ENCODE results near the gene DTWD1.
A peak's percentile ranks its signal among the peaks of the same experiment; 100 is the strongest.
"Not testable (repeated sequence)": the region's sequence is repeated elsewhere in the genome, so short reads cannot be mapped to it uniquely, and the experiment has no call there.

The DTWD1 gene

GRCh38 chr15:49620658-49621368 is at the start of gene DTWD1, which contains the start of gene FAM227B:
Gene DTWD1, plus strand, starts transcription at chr15:49621048. Its CDS starts 4,120 bp downstream, at chr15:49625168.
Gene FAM227B, minus strand, starts transcription at chr15:49620818. Its CDS starts 5,647 bp downstream, at chr15:49615171.
- peak; percentile 96 for DNase-seq (ENCODE audit: low read depth)
- no peak for TF ChIP-seq CTCF (IDR thresholded peaks at IDR 0.05; ENCODE audit: low read depth, low read length, missing control alignments)
- in situ Hi-C loops (cut with HindIII; ENCODE audit: low sequenced_read_pairs) = no loop called here
- peak within 1 kb of the TSS; percentile 62 for H3K4me3 ChIP-seq (ENCODE audit: low read depth, low read length)

GRCh38 chr15:49573421-49573820 is 47.4 kb upstream of the DTWD1 start:
- in situ Hi-C loops (cut with HindIII; ENCODE audit: low sequenced_read_pairs) = no loop called here
- TF ChIP-seq CTCF (IDR thresholded peaks at IDR 0.05; ENCODE audit: low read depth, low read length, missing control alignments) = no peak
- DNase-seq (ENCODE audit: low read depth) = no peak
- H3K4me3 ChIP-seq (ENCODE audit: low read depth, low read length) = no peak overlapping the region

- no peak for TF ChIP-seq CTCF (IDR thresholded peaks at IDR 0.05; ENCODE audit: low read depth, low read length, missing control alignments)
- in situ Hi-C loops (cut with HindIII; ENCODE audit: low sequenced_read_pairs) = no loop called here
- no peak overlapping the region for H3K4me3 ChIP-seq (ENCODE audit: low read depth, low read length)
- no peak for DNase-seq (ENCODE audit: low read depth)
Observed at GRCh38 chr15:49589030-49589429, 31.8 kb upstream of the DTWD1 start.

GRCh38 chr15:49592829-49593316 is 28.0 kb upstream of the DTWD1 start:
- in situ Hi-C loops (cut with HindIII; ENCODE audit: low sequenced_read_pairs); DNase-seq (ENCODE audit: low read depth); H3K4me3 ChIP-seq (ENCODE audit: low read depth, low read length): not testable (repeated sequence)

- DNase-seq (ENCODE audit: low read depth) = no peak
- no peak overlapping the region for H3K4me3 ChIP-seq (ENCODE audit: low read depth, low read length)
- TF ChIP-seq CTCF (IDR thresholded peaks at IDR 0.05; ENCODE audit: low read depth, low read length, missing control alignments) = no peak
- in situ Hi-C loops (cut with HindIII; ENCODE audit: low sequenced_read_pairs) = no loop called here
Observed at GRCh38 chr15:49604625-49605409, 16.0 kb upstream of the DTWD1 start.

- in situ Hi-C loops (cut with HindIII; ENCODE audit: low sequenced_read_pairs) = no loop called here
- TF ChIP-seq CTCF (IDR thresholded peaks at IDR 0.05; ENCODE audit: low read depth, low read length, missing control alignments) = no peak
- H3K4me3 ChIP-seq (ENCODE audit: low read depth, low read length) = no peak overlapping the region
- DNase-seq (ENCODE audit: low read depth) = no peak
Observed at GRCh38 chr15:49605588-49605987, 15.3 kb upstream of the DTWD1 start.

GRCh38 chr15:49606594-49606993 is 14.3 kb upstream of the DTWD1 start:
- no peak for TF ChIP-seq CTCF (IDR thresholded peaks at IDR 0.05; ENCODE audit: low read depth, low read length, missing control alignments)
- DNase-seq (ENCODE audit: low read depth) = no peak
- in situ Hi-C loops (cut with HindIII; ENCODE audit: low sequenced_read_pairs) = no loop called here
- no peak overlapping the region for H3K4me3 ChIP-seq (ENCODE audit: low read depth, low read length)
